GM06990 (cell line): ENCODE results near the gene WDR27.

Experiments
- DNase-seq: peaks from one replicate; pipeline ENCODE4 v3.0.0-alpha.2; 2011; ENCODE audit not compliant: insufficient read length; ENCODE audit errors: extremely low read depth
- H3K27me3 ChIP-seq: replicated peaks from 2 replicates; pipeline ENCODE4 v1.6.0; 2011; ENCODE audit warnings: low read length; ENCODE audit not compliant: control insufficient read depth, insufficient read depth
- H3K36me3 ChIP-seq: 2 replicates; pipeline ENCODE4 v1.5.1; 2011; ENCODE audit warnings: low read length; ENCODE audit not compliant: control insufficient read depth, insufficient read depth
- H3K4me3 ChIP-seq: replicated peaks from 2 replicates; pipeline ENCODE4 v1.5.1; 2011; ENCODE audit warnings: low read depth, mild to moderate bottlenecking, control low read depth, low read length
- CTCF ChIP-seq: IDR thresholded peaks from 2 replicates; pipeline ENCODE4 v1.5.1; 2011; ENCODE audit warnings: low read length, control low read depth, mild to moderate bottlenecking, inconsistent platforms; ENCODE audit not compliant: insufficient read depth, poor library complexity, severe bottlenecking

WDR27 gene

GRCh38 chr6:169666441-169666840 is 35.4 kb downstream of the WDR27 start:
- DNase-seq: no peak
- Histone ChIP-seq H3K27me3 (no peaks in the 10 kb centered on the region), H3K36me3 (peaks cover 3% of the 10 kb centered on the region), H3K4me3 (no peak overlapping the region)
- no peak for TF ChIP-seq CTCF

- H3K36me3 ChIP-seq: peaks cover 3% of the 10 kb centered on the region
- H3K27me3 ChIP-seq: no peaks in the 10 kb centered on the region
- DNase-seq: no peak
- TF ChIP-seq CTCF: no peak
- H3K4me3 ChIP-seq: no peak overlapping the region
Observed at GRCh38 chr6:169665289-169665688, 36.5 kb downstream of the WDR27 start.

GRCh38 chr6:169664227-169664626 is 37.6 kb downstream of the WDR27 start:
- Histone ChIP-seq H3K36me3 (peaks cover 6% of the 10 kb centered on the region), H3K27me3 (no peaks in the 10 kb centered on the region), H3K4me3 (no peak overlapping the region)
- DNase-seq: no peak
- TF ChIP-seq CTCF: no peak

GRCh38 chr6:169663468-169663867 is 38.4 kb downstream of the WDR27 start:
- no peak overlapping the region for H3K4me3 ChIP-seq
- H3K36me3 ChIP-seq: peaks cover 4% of the 10 kb centered on the region
- no peaks in the 10 kb centered on the region for H3K27me3 ChIP-seq
- TF ChIP-seq CTCF: no peak
- DNase-seq: no peak

GRCh38 chr6:169661391-169661756 is 40.5 kb downstream of the WDR27 start:
- no peak for DNase-seq
- no peak overlapping the region for H3K4me3 ChIP-seq
- H3K36me3 ChIP-seq: peaks cover 7% of the 10 kb centered on the region
- TF ChIP-seq CTCF: no peak
- no peaks in the 10 kb centered on the region for H3K27me3 ChIP-seq

- TF ChIP-seq CTCF: no peak
- H3K27me3 ChIP-seq: no peaks in the 10 kb centered on the region
- no peak overlapping the region for H3K4me3 ChIP-seq
- no peak for DNase-seq
- H3K36me3 ChIP-seq: peaks cover 7% of the 10 kb centered on the region
Observed at GRCh38 chr6:169660751-169661390, 41.0 kb downstream of the WDR27 start.
